Body of pancreas (tissue), 4 donors: ENCODE results near the gene INPP5B.

Experiments
- POLR2A ChIP-seq, 3 donors: fragments of 450-650 bp; IDR thresholded peaks; one replicate each; pipeline ENCODE4 v1.6.1; 2016; ENCODE audit warnings: antibody characterized with exemption in 3 of 3, mild to moderate bottlenecking in 2 of 3
- TF ChIP-seq, protein P1 (sequence below), 7 experiments: fragments of 450-650 bp in 4 of 7; fragments of 200-600 bp in 3 of 7; sonication (generic) in 3 of 7; IDR thresholded peaks; one replicate each; pipeline ENCODE4 v1.5.1; 2016 to 2019; ENCODE audit warnings: antibody characterized with exemption in 7 of 7

DNA sequence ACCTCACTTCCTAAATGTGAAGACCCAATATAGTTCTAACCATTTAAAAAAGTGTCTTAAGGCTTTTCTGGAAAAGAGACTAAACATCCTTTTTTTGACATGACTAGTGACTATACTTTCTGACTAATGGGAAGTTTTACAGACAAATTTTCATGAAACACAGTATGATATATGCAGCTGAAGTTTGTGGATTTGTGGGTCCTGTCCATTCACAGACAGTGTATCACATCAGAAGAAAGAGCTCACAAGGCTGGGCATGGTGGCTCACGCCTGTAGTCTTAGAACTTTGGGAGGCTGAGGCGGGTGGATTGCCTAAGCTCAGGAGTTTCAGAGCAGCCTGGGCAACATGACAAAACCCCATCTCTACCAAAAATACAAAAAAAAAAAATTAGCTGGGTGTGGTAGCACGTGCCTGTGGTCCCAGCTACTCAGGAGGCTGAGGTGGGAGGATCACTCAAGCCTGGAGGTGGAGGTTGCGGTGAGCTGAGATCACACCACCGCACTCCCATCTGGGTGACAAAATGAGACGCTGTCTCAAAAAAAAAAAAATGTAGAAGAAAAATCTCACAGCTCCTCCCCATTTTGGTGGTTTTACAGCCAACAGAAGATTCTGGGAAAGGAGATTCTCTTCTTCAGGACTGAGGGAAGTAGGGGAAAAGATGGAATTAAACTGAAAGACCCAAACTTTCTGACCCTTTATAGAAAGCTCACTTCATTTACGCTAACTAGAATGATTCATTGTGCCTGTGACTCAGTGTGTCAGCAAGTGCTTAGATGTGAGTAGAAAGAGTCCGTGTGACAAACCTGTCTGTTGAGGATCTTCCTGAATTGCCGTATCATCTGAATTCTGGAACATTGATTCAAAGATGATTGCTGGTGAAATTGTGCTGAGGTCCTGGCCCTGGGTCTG, 123.7 kb downstream of the INPP5B start:
- TF ChIP-seq POLR2A (IDR thresholded peaks at IDR 0.05), result no peak
- TF ChIP-seq, protein P1, sequence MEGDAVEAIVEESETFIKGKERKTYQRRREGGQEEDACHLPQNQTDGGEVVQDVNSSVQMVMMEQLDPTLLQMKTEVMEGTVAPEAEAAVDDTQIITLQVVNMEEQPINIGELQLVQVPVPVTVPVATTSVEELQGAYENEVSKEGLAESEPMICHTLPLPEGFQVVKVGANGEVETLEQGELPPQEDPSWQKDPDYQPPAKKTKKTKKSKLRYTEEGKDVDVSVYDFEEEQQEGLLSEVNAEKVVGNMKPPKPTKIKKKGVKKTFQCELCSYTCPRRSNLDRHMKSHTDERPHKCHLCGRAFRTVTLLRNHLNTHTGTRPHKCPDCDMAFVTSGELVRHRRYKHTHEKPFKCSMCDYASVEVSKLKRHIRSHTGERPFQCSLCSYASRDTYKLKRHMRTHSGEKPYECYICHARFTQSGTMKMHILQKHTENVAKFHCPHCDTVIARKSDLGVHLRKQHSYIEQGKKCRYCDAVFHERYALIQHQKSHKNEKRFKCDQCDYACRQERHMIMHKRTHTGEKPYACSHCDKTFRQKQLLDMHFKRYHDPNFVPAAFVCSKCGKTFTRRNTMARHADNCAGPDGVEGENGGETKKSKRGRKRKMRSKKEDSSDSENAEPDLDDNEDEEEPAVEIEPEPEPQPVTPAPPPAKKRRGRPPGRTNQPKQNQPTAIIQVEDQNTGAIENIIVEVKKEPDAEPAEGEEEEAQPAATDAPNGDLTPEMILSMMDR (IDR thresholded peaks at IDR 0.05), result no peak
